ENCODE results near the gene GOLGA6C. TPM values are rescaled to one million over a fixed set of nuclear protein-coding genes. Genes with fewer than 3 reads are reported as not detected.
A peak's percentile ranks its signal among the peaks of the same experiment; 100 is the strongest.
"Not testable (repeated sequence)": the region's sequence is repeated elsewhere in the genome, so short reads cannot be mapped to it uniquely, and the experiment has no call there.

GOLGA6C gene
- total and polyA plus RNA-seq, 9 donors: not detected

GRCh38 chr15:75214293-75215096, 43.6 kb upstream of the GOLGA6C start:
- DNase-seq: peak in 1 of 5 donors; percentile 57
- Histone ChIP-seq H3K36me3 (no peaks in the 10 kb centered on the region), H3K27ac (no peak overlapping the region), H3K4me1 (ENCODE audit: insufficient read depth) (no peaks in the 10 kb centered on the region), H3K27me3 (no peaks in the 10 kb centered on the region), H3K9me3 (no peaks in the 10 kb centered on the region), H3K4me3 (no peak overlapping the region)
- no peak for TF ChIP-seq EP300 (IDR thresholded peaks at IDR 0.05)
- TF ChIP-seq, protein P1, sequence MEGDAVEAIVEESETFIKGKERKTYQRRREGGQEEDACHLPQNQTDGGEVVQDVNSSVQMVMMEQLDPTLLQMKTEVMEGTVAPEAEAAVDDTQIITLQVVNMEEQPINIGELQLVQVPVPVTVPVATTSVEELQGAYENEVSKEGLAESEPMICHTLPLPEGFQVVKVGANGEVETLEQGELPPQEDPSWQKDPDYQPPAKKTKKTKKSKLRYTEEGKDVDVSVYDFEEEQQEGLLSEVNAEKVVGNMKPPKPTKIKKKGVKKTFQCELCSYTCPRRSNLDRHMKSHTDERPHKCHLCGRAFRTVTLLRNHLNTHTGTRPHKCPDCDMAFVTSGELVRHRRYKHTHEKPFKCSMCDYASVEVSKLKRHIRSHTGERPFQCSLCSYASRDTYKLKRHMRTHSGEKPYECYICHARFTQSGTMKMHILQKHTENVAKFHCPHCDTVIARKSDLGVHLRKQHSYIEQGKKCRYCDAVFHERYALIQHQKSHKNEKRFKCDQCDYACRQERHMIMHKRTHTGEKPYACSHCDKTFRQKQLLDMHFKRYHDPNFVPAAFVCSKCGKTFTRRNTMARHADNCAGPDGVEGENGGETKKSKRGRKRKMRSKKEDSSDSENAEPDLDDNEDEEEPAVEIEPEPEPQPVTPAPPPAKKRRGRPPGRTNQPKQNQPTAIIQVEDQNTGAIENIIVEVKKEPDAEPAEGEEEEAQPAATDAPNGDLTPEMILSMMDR (IDR thresholded peaks at IDR 0.05): no peak
- TF ChIP-seq POLR2A (IDR thresholded peaks at IDR 0.05): no peak
- intact Hi-C loops (cut with DNase I): no loop called here
- WGBS, 3 donors: 42 to 51% (median 48%) methylated on average over 13 of the region's 13 CpGs

DNA sequence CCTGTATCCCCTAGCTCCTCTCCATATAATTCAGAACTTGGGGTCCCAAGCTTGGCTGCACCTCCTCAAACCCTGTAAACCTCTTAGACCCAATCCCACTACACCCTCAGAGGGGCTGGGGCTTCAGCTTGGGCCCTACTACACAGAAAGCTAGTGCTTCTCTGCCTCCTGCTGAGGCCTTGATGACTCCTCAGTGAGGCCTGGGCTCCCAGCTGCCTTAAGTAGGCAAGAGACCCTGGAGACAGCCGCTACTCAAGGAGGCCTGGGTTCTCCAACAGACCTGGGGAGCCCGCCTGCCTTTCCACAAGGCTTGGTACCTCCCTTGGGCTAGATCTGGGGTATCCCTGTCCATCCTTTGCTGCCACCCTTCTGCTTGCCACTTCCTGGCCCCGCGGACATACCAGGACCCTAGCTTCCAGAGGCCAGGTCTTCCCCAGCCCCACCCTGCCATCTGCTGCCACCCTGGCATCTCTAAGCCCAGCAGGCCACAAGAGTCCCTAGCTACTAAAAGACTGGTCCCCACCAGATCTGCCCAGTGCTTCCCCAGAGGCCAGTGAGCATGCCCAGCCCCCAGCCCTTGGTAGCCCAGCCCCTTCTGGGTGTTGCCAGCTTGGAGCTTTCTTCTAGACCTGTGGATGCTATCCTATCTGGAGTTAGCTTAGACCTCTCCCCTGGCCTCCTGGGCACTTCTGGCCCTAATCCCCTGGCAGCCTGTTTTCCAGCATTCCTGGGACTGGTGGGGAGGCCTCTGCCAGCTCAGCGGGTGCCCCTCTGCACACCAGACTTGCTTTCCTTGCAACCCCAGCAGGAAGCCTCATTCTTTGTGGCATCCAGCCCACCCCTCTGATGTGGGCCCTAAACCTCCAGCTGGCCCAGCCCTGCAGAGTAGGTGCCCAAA, 42.8 kb upstream of the GOLGA6C start:
- Histone ChIP-seq H3K27ac (peak overlapping the region in 1 of 2 donors; percentile 30), H3K4me1 (ENCODE audit: insufficient read depth) (no peaks in the 10 kb centered on the region), H3K27me3 (no peaks in the 10 kb centered on the region), H3K4me3 (no peak overlapping the region), H3K36me3 (no peaks in the 10 kb centered on the region), H3K9me3 (no peaks in the 10 kb centered on the region)
- intact Hi-C loops (cut with DNase I): no loop called here
- no peak for DNase-seq
- WGBS, 3 donors: 84 to 93% (median 88%) methylated on average over 5 of the region's 5 CpGs
- TF ChIP-seq EP300 (IDR thresholded peaks at IDR 0.05): no peak
- TF ChIP-seq, protein P1 (IDR thresholded peaks at IDR 0.05): no peak
- TF ChIP-seq POLR2A (IDR thresholded peaks at IDR 0.05): no peak

- DNase-seq: no peak
- H3K36me3 ChIP-seq: no peaks in the 10 kb centered on the region
- TF ChIP-seq, protein P1 (IDR thresholded peaks at IDR 0.05): no peak
- TF ChIP-seq POLR2A (IDR thresholded peaks at IDR 0.05) (no peak), EP300 (IDR thresholded peaks at IDR 0.05) (no peak)
- WGBS, 3 donors: 76 to 84% (median 81%) methylated on average over 6 of the region's 6 CpGs
- H3K27me3 ChIP-seq: no peaks in the 10 kb centered on the region
- H3K9me3 ChIP-seq: no peaks in the 10 kb centered on the region
- no peak overlapping the region for H3K4me3 ChIP-seq
- intact Hi-C loops (cut with DNase I): no loop called here
- no peak overlapping the region for H3K27ac ChIP-seq
- H3K4me1 ChIP-seq (ENCODE audit: insufficient read depth): no peaks in the 10 kb centered on the region
These were observed 41.1 kb upstream of the GOLGA6C start for GRCh38 chr15:75217012-75217411.

DNA sequence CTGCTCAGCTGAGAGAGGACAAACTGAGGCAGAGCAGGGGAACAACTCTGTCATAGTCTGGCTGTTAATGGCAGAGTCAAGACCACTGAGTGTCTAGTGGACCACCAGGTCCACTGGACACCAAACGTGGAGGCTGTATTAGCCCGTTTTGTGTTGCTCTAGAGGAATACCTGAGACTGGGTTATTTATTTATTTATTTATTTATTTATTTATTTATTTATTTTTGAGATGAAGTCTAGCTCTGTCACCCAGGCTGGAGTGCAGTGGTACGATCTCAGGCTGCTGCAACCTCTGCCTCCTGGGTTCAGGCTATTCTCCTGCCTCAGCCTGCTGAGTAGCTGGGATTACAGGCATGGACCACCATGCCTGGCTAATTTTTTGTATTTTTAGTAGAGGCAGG, 40.6 kb upstream of the GOLGA6C start:
- H3K9me3 ChIP-seq; H3K36me3 ChIP-seq; H3K27me3 ChIP-seq; H3K27ac ChIP-seq; H3K4me1 ChIP-seq (ENCODE audit: insufficient read depth); DNase-seq; intact Hi-C loops (cut with DNase I); H3K4me3 ChIP-seq: not testable (repeated sequence)
- 77 to 89% (median 81%) methylated on average over 3 of the region's 3 CpGs for WGBS, 3 donors

DNA sequence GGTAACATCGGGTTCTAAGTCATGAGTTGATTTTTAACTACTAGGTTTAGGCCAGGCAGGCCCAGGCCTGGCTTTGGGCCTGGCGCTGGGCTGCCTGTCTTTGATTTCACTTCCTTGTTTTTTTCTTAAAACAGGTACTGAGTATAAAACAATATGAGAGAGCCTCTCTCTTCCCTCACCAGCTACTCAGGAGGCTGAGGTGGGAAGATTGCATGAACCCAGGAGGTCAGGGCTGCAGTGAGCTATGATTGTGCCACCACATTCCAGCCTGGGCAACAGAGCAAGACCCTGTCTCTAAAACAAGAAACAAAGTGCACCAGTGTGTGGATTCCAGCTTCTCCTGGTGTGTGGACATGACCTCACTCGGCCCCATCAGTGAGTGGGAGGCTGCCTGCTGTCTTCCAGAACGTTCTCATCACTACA, 38.6 kb upstream of the GOLGA6C start:
- H3K4me3 ChIP-seq; intact Hi-C loops (cut with DNase I); H3K27ac ChIP-seq; DNase-seq; H3K27me3 ChIP-seq; H3K9me3 ChIP-seq; H3K36me3 ChIP-seq; H3K4me1 ChIP-seq (ENCODE audit: insufficient read depth): not testable (repeated sequence)
- 63 to 69% (median 67%) methylated on average over 4 of the region's 4 CpGs for WGBS, 3 donors

Data from ovary (tissue), 9 donors.